Stimulated activated naive CD4-positive, alpha-beta T cell treated with Interleukin-2 at 50 U/mL for 16 hours (primary cell): ENCODE data around the gene SLC2A2.

ENCODE experiments used
- DNase-seq: peaks from one replicate; lab custom pipeline; 2025; lab: John Stamatoyannopoulos, UW

The SLC2A2 gene

GRCh38 chr3:171028779-171029232 is 2.3 kb upstream of the SLC2A2 start:
- DNase-seq, result no peak

- peak; percentile 34 for DNase-seq
Observed at GRCh38 chr3:171028025-171028778, 1.7 kb upstream of the SLC2A2 start.

GRCh38 chr3:171023566-171023965 is 3.0 kb downstream of the SLC2A2 start:
- DNase-seq, result no peak

- no peak for DNase-seq
Observed at GRCh38 chr3:171021377-171021776, 5.1 kb downstream of the SLC2A2 start.

DNA sequence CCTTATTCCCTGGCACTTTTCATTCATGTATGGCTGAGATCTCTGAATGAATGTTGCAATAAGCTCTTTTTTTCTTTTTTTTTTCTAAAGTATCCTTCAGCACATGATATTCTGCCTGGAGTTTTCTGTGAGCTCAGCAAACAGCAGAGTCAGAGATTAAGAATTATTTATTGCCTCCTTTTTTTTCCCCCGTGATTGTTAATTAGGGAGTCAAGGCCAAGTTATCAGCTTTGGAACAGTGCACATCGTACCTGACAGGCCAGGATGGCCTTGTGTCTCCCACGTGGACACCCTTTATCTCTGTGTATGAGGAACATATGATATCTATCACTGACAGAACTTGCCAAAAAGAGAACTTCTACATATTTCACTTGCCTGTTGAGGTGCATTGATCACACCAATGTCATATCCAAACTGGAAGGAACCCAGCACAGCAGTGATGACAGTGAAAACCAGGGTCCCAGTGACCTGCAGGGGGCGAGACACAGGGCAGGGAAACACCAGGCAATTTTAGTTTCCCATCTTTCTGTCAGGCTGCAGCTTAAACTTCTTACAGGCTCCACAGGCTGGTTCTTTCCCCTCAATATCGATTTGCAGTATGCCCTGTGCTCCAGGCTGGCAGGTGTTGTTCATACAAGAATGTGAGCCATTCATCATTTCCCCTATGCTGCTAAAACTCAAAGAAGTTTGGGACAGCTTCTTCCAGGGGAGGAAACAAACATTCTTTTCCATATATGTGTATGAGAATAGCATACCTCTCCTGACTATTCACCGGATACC is 8.2 kb downstream of the SLC2A2 start:
- no peak for DNase-seq

DNA sequence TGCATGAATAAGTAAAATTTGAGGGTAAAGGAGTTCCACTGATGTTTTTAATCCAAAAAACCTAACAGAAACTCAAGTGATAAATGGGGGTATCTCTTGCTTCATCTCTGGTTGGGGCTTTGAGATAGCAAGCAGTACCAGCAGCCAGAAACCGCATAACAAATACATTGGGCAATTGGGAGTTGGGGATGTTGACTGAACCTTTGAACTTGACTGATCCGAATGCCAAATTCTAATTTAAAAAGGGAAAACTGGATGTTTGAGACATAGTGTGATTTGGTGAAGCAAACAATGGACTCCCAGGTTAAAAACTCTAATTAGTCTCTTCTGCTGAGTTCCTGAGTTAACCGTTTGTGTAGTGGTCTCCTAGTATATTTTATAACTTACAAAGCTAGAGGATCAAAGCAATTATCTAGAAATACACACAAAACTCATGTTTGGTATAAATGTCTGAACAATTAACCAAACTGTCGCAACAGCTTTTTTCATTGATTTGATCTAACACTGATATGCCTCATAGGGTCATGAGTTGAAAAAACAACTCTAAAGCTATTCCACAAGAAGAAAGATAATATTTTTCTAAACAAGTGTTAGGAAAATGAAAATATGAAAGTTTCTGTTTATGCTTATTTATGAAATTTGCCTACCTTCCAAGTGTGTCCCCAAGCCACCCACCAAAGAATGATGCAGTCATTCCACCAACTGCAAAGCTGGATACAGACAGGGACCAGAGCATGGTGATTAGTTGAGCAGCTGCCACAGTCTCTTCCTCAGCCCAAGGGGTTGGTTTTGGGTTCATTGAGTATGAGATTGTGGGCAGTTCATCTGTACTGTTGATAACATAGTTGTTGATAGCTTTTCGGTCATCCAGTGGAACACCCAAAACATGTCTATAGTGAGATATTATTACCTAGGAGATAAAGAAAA is 12.4 kb downstream of the SLC2A2 start:
- DNase-seq, result no peak

DNA sequence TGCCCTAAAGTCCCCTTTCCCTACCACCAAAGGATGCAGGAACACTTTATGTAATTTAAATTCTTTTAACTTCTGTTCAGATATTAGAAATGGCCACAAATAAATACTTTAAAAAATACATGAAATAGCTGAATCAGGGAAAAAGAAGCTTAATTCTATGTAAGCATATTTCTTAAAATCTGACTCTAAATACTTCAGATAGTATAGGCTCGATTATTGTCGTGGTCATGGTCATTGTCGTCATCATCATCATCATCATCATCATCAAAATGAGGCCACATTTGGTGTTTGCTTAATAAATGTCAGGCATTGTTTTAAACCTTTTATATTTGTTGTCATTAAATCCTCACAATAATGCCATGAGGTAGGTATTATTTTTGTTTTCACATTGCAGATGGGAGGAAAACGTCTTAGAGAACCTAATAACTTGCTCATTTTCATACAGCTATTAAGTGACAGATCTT is 14.6 kb downstream of the SLC2A2 start:
- no peak for DNase-seq

- no peak for DNase-seq
Observed at GRCh38 chr3:171011109-171011872, 15.2 kb downstream of the SLC2A2 start.

GRCh38 chr3:171007316-171007715 is 19.2 kb downstream of the SLC2A2 start:
- no peak for DNase-seq

DNA sequence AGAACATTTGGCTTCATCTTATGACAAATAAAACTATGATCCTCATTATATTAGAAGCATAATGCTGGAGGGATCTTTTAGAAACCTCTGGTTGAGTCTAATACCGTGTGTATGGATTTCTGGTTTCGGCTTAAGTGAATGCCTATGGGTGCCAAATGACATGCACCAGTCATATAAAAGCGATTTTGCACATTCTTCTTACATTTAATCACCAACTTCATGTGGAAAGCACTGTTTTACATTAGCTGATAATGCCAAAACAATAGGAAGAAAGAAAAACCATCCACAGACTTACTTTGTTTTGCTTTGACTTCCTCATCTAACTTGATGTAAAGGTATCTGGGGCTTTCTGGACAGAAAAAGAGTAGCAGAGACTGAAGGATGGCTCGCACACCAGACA is 20.9 kb downstream of the SLC2A2 start:
- no peak for DNase-seq

GRCh38 chr3:171001957-171002694 is 24.4 kb downstream of the SLC2A2 start:
- DNase-seq, result no peak

- DNase-seq, result no peak
Observed at GRCh38 chr3:171001250-171001893, 25.1 kb downstream of the SLC2A2 start.

DNA sequence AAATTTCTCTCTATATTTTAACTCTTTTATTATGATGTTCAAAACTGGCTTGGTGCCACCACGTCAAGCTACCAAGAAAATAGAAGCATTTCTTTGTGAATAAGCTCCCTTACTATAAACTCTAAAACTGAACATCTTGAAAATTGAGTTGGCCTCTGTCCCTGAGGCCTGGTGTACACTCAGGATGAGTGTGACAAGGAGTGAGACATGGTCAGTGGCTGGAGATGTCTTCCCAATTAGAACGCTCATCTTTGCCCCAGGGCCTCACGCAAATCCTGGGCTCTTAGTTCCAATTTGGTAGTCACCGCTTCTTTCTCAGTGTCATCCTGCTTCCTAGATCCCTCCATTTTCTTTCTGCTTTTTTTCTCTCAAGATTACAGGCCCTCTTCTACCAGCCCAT is 26.2 kb downstream of the SLC2A2 start:
- no peak for DNase-seq

DNA sequence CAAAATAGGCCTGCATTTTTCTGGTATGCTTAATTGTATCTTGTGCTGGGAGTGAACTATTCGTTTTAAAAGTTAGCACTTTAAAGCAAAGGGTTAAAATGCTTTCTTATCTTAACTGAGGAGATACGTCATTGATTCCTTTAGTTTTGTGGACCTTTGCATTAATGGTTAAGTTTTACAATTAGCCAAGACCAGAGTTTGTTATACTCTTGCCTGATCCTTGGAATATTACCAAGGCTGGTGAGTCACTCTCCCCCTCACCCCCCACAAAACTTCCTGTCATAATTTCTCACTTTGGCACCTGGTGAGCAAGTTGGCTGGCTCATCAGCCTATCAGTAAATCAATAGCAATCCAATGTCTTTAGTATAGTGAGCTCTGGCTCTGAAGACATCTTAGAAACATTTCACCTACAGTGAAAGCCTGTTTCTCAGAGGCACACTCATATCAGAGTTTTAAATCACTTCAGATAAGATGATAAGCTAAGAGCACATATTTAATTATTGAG is 26.7 kb downstream of the SLC2A2 start:
- no peak for DNase-seq

DNA sequence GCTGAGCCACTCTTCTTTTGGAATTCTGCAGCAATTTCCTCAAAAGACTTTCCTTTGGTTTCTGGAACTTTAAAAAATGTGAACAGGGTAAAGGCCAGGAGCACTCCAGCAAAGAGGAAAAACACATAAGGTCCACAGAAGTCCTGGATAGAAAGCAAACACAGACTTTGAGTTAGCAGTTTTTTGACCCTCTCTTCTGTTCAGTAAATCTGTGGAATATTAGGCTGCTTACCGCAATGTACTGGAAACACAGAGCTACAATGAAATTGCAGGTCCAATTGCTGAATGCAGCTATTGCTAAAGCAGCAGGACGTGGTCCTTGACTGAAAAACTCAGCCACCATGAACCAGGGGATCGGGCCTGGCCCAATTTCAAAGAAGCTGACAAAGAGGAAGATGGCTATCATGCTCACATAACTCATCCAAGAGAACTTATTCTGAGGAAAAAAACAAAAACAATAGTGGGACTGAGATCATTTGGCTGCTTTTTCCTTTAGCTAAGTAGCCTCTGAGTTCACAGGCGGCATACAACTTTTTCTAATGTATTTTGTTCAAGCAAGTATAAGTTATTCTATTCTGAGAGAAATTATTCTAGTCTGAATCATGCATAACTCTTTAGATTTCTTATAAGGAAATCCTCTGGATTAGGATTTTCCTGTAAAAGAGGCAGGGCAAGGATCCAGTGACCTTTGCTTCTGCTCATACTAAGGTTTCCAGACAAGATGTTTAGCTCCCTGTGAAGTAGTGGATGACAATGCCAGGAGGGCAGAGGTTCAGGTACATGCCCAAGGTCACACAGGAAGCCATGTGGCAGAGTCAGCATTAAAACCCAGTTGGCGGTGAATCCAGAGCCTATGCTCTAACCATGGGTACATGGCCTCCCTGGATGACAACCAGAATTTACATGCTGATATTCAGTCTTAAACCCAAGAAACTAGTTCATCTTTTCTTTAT is 28.3 kb downstream of the SLC2A2 start:
- DNase-seq, result no peak

DNA sequence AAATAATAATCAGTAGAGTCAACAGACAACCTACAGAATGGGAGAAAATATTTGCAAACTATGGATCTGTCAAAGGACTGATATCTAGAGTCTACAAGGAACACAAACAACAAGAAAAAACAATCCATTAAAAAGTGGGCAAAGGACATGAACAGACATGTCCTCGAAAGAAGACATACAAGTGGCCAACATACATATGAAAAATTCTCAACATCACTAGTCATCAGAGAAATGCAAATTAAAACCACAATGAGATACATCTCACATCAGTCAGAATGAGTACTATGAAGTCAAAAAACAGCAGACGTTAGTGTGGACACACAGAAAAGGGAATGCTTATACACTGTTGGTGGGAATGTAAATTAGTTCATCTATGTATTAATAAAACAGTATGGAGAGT is 33.7 kb downstream of the SLC2A2 start:
- no peak for DNase-seq

- no peak for DNase-seq
Observed at GRCh38 chr3:170991664-170992063, 34.9 kb downstream of the SLC2A2 start.

GRCh38 chr3:170989100-170989648 is 37.3 kb downstream of the SLC2A2 start:
- no peak for DNase-seq
